Activated B cell treated with CpG ODN at 0.5 μM for 24 hours (primary cell): ENCODE measurements around the gene ZFP3. TPM values are rescaled to one million over a fixed set of nuclear protein-coding genes. Genes with fewer than 3 reads are reported as not detected.

Experiments
- ATAC-seq: fragments of 200-7000 bp; cut with Tn5 transposase; one replicate; pipeline ENCODE4 v1.10.0; 2021; ENCODE audit warnings: low read depth, mild to moderate bottlenecking, moderate library complexity
- CTCF ChIA-PET: fragments of 350-600 bp; sonication (Branson Sonifier 250); formaldehyde crosslinking; loops from one replicate; lab custom pipeline; 2021; ENCODE audit warnings: antibody characterized with exemption; lab: Charles Lee
- POLR2A ChIA-PET: fragments of 350-600 bp; sonication (Branson Sonifier 250); formaldehyde crosslinking; loops from one replicate; lab custom pipeline; 2021; ENCODE audit warnings: antibody characterized with exemption; lab: Charles Lee
- DNase-seq: peaks from one replicate; pipeline ENCODE4 v3.0.0; 2022
- H3K27ac Mint-ChIP-seq: one replicate; pipeline ENCODE4 v1.8.0; 2020; ENCODE audit warnings: mixed read lengths
- H3K27me3 Mint-ChIP-seq: one replicate; pipeline ENCODE4 v1.8.0; 2021; ENCODE audit warnings: mixed read lengths
- H3K36me3 Mint-ChIP-seq: one replicate; pipeline ENCODE4 v1.8.0; 2021; ENCODE audit warnings: low read depth, mixed read lengths
- H3K4me1 Mint-ChIP-seq: one replicate; pipeline ENCODE4 v1.8.0; 2021; ENCODE audit warnings: mixed read lengths
- H3K4me3 Mint-ChIP-seq: one replicate; pipeline ENCODE4 v1.8.0; 2020; ENCODE audit warnings: mild to moderate bottlenecking, mixed read lengths
- H3K9me3 Mint-ChIP-seq: one replicate; pipeline ENCODE4 v1.8.0; 2020; ENCODE audit warnings: mixed read lengths
- intact Hi-C: fragments of 100-400 bp; cut with micrococcal nuclease; formaldehyde crosslinking; loops from one replicate; pipeline ENCODE4 v1.15.1; 2024
- total RNA-seq: library from RNA; stranded (reverse); gene quantifications from 2 replicates; pipeline ENCODE4 v1.2.3, GENCODE V29; 2022
- TF ChIP-seq, protein P1 (sequence below): fragments of 200-600 bp; IDR thresholded peaks from one replicate; pipeline ENCODE4 v1.8.0; 2022; ENCODE audit warnings: antibody characterized with exemption, mild to moderate bottlenecking

The ZFP3 gene
- total RNA-seq, 1 donor from 2014 or later = 11.5 TPM

DNA sequence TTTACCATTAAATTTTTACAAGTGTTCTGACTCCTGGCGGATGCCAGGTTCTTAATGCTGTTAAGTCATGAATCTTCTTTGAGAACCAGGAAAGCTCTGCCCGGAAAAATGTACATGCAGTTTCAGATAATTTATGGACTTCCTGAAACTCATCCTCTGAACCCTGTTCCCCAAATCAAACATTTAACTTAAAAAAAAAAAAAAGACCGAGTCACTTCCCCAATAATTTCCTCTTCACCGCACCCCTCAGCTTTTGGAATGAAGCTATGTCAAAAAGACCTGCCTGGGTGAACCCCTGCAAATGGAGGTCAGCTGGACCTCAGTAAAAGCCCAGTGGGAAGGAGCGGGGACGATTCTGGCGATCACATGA is 18.4 kb downstream of the ZFP3 start:
- H3K27ac Mint-ChIP-seq = peak overlapping the region; percentile 91
- peak overlapping the region; percentile 94 for H3K4me3 Mint-ChIP-seq
- intact Hi-C loops = loop anchor here (1.0 to 5.0 kb wide), 3 partner anchors 15 to 96 kb away; partner anchors contain the start of genes ZFP3, ZNF232 and ZNF594
- ChIA-PET CTCF (no interaction called here), POLR2A (interaction anchor here (1.1 to 2.7 kb wide), 7 partner anchors 9 to 129 kb away, joined by 3 to 18 read pairs (median 3); partner anchors contain the start of genes SPAG7, ZFP3, ZNF232 and ZNF594)
- TF ChIP-seq, protein P1, sequence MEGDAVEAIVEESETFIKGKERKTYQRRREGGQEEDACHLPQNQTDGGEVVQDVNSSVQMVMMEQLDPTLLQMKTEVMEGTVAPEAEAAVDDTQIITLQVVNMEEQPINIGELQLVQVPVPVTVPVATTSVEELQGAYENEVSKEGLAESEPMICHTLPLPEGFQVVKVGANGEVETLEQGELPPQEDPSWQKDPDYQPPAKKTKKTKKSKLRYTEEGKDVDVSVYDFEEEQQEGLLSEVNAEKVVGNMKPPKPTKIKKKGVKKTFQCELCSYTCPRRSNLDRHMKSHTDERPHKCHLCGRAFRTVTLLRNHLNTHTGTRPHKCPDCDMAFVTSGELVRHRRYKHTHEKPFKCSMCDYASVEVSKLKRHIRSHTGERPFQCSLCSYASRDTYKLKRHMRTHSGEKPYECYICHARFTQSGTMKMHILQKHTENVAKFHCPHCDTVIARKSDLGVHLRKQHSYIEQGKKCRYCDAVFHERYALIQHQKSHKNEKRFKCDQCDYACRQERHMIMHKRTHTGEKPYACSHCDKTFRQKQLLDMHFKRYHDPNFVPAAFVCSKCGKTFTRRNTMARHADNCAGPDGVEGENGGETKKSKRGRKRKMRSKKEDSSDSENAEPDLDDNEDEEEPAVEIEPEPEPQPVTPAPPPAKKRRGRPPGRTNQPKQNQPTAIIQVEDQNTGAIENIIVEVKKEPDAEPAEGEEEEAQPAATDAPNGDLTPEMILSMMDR = no peak
- H3K4me1 Mint-ChIP-seq = peaks cover 12% of the 10 kb centered on the region
- peaks cover 28% of the 10 kb centered on the region for H3K9me3 Mint-ChIP-seq
- H3K36me3 Mint-ChIP-seq = peaks cover 32% of the 10 kb centered on the region
- DNase-seq (no peak), ATAC-seq (peak; percentile 3)
- H3K27me3 Mint-ChIP-seq = no peaks in the 10 kb centered on the region

DNA sequence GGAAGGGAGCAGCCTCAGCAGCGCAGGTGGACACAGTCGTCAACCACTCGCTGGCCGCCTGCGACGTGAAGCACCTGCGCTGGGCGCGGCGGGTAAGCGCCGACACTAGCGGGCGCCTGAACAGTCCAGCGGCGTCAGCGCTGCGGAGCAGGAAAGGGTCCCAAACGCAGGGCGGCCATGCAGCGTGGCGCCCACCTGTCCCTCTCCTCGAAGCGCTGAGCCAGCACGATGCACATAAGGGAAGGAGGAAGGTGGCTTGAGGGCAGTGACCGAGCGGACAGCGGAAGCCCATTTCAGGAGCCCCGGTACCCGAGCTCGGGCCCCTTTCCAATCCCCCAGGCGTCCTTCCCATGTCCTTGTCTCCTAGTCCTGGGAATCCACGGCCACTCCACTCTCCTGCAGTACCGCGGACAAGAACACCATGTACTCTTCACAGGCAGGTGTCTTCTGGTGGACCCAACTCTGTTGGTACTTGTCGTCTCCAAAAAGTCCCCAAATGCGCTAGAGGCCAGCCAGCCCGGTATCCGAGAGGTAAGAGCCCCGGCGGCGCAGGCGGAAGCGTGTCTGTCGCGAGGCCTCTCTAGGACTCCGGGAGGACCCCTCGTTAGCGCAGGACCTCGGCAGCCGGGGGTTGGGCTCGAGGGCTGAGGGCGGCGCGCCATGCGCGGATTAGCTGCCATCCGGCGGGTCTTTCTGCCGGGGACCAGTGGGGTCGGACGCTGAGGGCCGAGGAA is 19.0 kb downstream of the ZFP3 start:
- POLR2A ChIA-PET = interaction anchor here (1.1 to 2.7 kb wide), 7 partner anchors 9 to 130 kb away, joined by 3 to 18 read pairs (median 3); partner anchors contain the start of genes SPAG7, ZFP3, ZNF232 and ZNF594
- Mint-ChIP-seq H3K27me3 (no peaks in the 10 kb centered on the region), H3K4me3 (peak overlapping the region; percentile 94), H3K9me3 (peaks cover 23% of the 10 kb centered on the region), H3K4me1 (peaks cover 12% of the 10 kb centered on the region), H3K36me3 (peaks cover 26% of the 10 kb centered on the region), H3K27ac (peak overlapping the region; percentile 91)
- CTCF ChIA-PET = no interaction called here
- intact Hi-C loops = loop anchor here (1.0 to 5.0 kb wide), 3 partner anchors 14 to 95 kb away; partner anchors contain the start of genes ZFP3, ZNF232 and ZNF594
- ATAC-seq (peak; percentile 93), DNase-seq (peak; percentile 60)
- TF ChIP-seq, protein P1 = no peak

DNA sequence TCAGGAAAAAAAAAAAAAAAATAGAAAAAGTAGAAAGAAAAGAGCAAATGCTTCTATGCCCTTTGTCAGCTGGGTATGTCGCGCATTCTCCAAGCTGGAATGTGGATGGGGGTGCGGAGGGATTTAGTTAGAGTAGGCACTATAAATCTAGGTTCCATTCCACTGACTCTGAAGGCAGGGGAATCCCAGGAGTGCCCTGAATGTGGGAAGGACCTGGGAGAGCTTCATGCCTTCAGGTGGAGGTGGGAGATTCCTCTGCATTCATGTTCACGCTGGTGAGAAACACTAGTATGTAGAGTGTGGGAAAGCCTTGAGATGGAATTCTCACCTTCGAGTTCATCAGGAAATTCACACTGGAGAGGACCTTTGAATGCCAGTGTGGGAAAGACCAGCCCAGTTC is 21.0 kb downstream of the ZFP3 start:
- H3K27me3 Mint-ChIP-seq = no peaks in the 10 kb centered on the region
- H3K4me3 Mint-ChIP-seq = no peak overlapping the region
- peaks cover 12% of the 10 kb centered on the region for H3K4me1 Mint-ChIP-seq
- ChIA-PET POLR2A (interaction anchor here (0.7 kb wide), 1 partner anchor 303 kb away, joined by 6 read pairs; the partner anchor contains the start of gene PSMB6), CTCF (no interaction called here)
- intact Hi-C loops = loop anchor here (5.0 kb wide), 1 partner anchor 93 kb away; the partner anchor contains the start of gene ZNF594
- peaks cover 10% of the 10 kb centered on the region for H3K36me3 Mint-ChIP-seq
- no peak overlapping the region for H3K27ac Mint-ChIP-seq
- no peak for ATAC-seq
- TF ChIP-seq, protein P1 = no peak
- no peak for DNase-seq
- peaks cover 12% of the 10 kb centered on the region for H3K9me3 Mint-ChIP-seq

DNA sequence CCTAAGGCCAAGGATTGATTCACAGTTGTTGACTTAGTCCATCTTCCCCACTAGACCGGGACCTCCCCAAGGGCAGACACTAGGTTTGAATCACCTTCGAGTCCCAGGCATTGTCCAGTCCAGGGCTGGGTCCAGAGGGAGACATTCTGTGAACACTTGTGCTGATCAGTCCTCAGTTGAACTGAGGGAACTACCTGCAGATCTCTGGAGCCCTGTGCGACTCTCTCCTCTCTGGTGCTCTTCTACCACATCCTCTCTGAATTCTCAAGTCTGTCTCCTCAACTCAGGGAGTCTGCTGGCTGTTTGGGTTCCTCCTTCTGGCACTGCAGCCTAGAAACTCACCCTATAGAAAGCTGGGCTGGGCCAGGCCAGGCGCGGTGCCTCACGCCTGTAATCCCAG is 22.6 kb downstream of the ZFP3 start:
- peaks cover 5% of the 10 kb centered on the region for H3K9me3 Mint-ChIP-seq
- ChIA-PET POLR2A (interaction anchor here (0.7 kb wide), 2 partner anchors 11 to 21 kb away, joined by 3 to 6 read pairs; no protein-coding TSS in a partner anchor), CTCF (no interaction called here)
- H3K4me3 Mint-ChIP-seq = no peak overlapping the region
- H3K27me3 Mint-ChIP-seq = no peaks in the 10 kb centered on the region
- H3K27ac Mint-ChIP-seq = no peak overlapping the region
- H3K4me1 Mint-ChIP-seq = peaks cover 12% of the 10 kb centered on the region
- intact Hi-C loops = no loop called here
- TF ChIP-seq, protein P1 = no peak
- DNase-seq (no peak), ATAC-seq (no peak)
- peaks cover 10% of the 10 kb centered on the region for H3K36me3 Mint-ChIP-seq

DNA sequence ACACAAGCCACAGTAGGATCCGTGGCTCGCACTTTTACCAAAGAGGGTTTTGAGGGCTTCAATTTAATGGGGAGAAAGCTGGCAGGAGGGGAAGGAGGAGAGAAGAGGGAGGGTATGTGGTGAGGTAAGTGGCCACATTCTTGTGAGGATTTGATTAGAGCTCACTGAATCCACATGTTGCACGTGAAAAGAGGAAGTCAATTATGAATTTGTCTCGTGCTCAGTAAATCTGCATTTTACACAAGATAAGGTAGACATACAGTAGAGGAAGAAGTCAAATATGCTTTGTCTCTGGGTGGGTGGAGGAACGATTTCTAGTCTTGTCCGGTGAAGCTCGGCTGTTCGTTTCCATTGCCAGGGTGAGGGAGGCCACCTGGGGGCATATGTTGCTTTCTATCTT is 32.5 kb downstream of the ZFP3 start:
- POLR2A ChIA-PET = interaction anchor here (0.7 to 3.4 kb wide), 10 partner anchors 13 to 1475 kb away, joined by 3 to 16 read pairs (median 4); partner anchors contain the start of genes CTNS, NUP88, RNF167 and SHPK
- Mint-ChIP-seq H3K4me1 (peaks cover 24% of the 10 kb centered on the region), H3K4me3 (peak overlapping the region; percentile 85), H3K36me3 (peaks cover 62% of the 10 kb centered on the region), H3K9me3 (no peaks in the 10 kb centered on the region), H3K27me3 (peaks cover 5% of the 10 kb centered on the region), H3K27ac (peak overlapping the region; percentile 79)
- TF ChIP-seq, protein P1 = no peak
- intact Hi-C loops = loop anchor here (1.0 to 5.0 kb wide), 5 partner anchors 14 to 131 kb away; partner anchors contain the start of genes ZFP3 and ZNF594
- ATAC-seq (no peak), DNase-seq (no peak)
- CTCF ChIA-PET = interaction anchor here (1.2 kb wide), 1 partner anchor 81 kb away, joined by 4 read pairs; the partner anchor contains the start of gene ZNF594
